Astrocyte of the cerebellum (primary cell): ENCODE measurements around the gene PPM1L.

ENCODE experiments used
- DNase-seq: peaks from one replicate; pipeline ENCODE4 v3.0.0-alpha.2; 2011; ENCODE audit warnings: low read depth
- H3K4me3 ChIP-seq: 2 replicates; pipeline ENCODE4 v1.5.1; 2011; ENCODE audit warnings: mild to moderate bottlenecking, low read depth, low read length, moderate library complexity
- in situ Hi-C: cut with HindIII; loops from 2 replicates; pipeline ENCODE4 v1.10.0; 2017; ENCODE audit warnings: low sequenced_read_pairs
- TF ChIP-seq, protein P1 (sequence below): IDR thresholded peaks from 2 replicates; pipeline ENCODE4 v1.5.1; 2012; ENCODE audit warnings: low read length, low read depth, moderate library complexity, mild to moderate bottlenecking; ENCODE audit errors: missing control alignments

PPM1L gene

DNA sequence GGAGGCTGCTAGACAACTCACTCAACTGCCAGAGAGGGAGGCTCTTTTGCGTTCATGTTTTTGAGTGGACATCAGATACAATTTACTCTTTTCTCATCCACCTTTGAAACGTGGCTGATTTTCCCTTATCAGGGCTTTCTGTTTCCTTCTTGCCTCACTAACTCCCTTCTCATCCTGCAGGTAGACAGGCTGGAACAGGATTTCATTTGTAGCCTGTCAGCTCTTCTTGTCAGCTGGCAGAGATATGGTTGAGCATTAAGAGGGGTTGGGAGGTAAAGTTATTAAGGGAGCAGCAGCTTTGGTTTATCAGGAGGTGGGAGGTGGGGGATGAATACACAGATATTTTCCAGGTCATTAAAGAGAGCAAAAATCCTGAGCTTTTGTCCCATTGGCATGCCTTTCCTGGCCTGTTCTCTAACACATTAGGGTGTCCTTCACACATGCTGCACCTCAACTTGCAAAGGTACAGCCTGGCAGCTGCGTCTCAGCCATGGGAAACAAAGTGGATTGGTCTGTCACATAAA is 73.5 kb downstream of the PPM1L start:
- no peak overlapping the region for H3K4me3 ChIP-seq
- DNase-seq = no peak
- in situ Hi-C loops = no loop called here
- TF ChIP-seq, protein P1, sequence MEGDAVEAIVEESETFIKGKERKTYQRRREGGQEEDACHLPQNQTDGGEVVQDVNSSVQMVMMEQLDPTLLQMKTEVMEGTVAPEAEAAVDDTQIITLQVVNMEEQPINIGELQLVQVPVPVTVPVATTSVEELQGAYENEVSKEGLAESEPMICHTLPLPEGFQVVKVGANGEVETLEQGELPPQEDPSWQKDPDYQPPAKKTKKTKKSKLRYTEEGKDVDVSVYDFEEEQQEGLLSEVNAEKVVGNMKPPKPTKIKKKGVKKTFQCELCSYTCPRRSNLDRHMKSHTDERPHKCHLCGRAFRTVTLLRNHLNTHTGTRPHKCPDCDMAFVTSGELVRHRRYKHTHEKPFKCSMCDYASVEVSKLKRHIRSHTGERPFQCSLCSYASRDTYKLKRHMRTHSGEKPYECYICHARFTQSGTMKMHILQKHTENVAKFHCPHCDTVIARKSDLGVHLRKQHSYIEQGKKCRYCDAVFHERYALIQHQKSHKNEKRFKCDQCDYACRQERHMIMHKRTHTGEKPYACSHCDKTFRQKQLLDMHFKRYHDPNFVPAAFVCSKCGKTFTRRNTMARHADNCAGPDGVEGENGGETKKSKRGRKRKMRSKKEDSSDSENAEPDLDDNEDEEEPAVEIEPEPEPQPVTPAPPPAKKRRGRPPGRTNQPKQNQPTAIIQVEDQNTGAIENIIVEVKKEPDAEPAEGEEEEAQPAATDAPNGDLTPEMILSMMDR = no peak

- DNase-seq = no peak
- in situ Hi-C loops = no loop called here
Measured at GRCh38 chr3:160830796-160831195, 74.8 kb downstream of the PPM1L start.

DNA sequence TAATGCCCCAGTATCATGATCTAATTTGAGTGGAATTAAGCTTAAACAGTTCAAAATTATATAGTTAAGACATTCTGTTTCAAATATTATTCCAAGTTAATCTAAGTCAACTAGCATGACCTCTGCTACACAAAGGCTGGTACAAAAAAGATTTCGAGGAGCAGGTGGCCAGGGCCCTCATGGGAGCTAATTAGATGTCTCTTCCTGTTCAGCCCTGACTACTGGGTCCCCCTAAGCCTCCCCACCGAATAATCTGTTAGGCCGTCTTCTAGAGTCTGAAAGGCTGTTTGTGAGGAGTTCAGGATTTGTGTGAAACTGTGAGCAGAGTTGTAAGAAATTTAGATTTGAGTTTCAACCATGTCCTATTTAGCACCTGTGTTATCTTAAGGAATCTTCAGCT is 75.4 kb downstream of the PPM1L start:
- in situ Hi-C loops = no loop called here
- DNase-seq = no peak
- H3K4me3 ChIP-seq = no peak overlapping the region
- TF ChIP-seq, protein P1 = no peak

More at GRCh38 chr3:160830796-160831195, 74.8 kb downstream of the PPM1L start:
- TF ChIP-seq, protein P1 = no peak
- no peak overlapping the region for H3K4me3 ChIP-seq

DNA sequence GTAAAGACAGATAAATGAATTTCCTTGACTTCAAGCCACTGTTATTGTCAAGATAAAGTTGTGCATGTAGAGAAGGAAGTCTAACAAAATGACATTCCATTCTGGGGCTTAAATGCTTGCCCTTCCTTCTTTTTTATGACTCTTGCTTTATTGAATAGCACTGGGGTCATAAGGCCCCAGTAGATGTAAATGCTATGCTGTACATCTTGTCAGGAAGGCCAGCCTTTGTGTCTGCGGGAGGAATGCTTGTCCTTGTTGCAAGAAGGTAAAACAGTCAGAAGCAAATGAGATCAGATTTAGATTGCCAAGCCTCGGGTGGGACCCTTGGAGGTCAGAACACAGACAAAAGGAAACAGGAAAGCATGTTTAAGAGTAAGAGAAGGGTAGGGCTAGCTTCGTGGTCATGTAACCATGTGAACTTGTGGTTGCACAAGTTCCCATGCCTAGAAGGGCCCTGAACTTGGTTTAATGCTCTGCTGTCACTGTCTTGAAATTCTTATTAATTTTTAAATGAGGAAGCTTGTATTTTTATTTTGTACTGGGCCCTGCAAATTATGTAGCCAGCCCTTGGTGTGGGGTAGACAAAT is 81.5 kb downstream of the PPM1L start:
- TF ChIP-seq, protein P1 = no peak
- in situ Hi-C loops = no loop called here
- DNase-seq = no peak
- no peak overlapping the region for H3K4me3 ChIP-seq

DNA sequence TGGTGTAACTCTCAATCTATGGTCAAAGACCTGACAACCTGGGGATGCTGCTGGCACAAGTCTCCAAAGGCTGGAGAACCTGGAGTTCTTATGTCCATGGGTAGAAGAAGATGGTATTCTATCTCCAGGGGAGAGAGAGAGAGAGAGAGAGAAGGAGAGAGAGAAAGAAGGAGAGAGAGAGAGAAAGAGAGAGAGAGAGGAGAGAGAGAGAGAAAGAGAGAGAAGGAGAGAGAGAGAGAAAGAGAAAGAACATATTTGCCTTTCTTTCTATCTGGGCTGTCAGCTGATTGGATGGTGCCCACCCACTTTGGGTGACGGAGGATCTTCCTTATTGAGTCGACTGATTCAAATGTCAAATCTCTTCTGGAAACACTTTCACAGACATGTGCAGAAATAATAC is 84.6 kb downstream of the PPM1L start:
- no peak for DNase-seq
- no peak overlapping the region for H3K4me3 ChIP-seq
- TF ChIP-seq, protein P1 = no peak
- in situ Hi-C loops = no loop called here

GRCh38 chr3:160841455-160841854 is 85.4 kb downstream of the PPM1L start:
- DNase-seq = no peak
- in situ Hi-C loops = no loop called here
- TF ChIP-seq, protein P1 = no peak
- H3K4me3 ChIP-seq = no peak overlapping the region
